Subcutaneous abdominal adipose tissue (tissue), 5 donors: ENCODE data around the gene CPD.
"Not testable (repeated sequence)": the region's sequence is repeated elsewhere in the genome, so short reads cannot be mapped to it uniquely, and the experiment has no call there.

Source experiments
- H3K27ac ChIP-seq: one replicate; pipeline ENCODE4 v1.7.0; 2013; ENCODE audit warnings: low read depth, mild to moderate bottlenecking, inconsistent platforms, low read length, moderate library complexity
- H3K27me3 ChIP-seq, 5 donors: one replicate each; pipeline ENCODE4 v1.7.0; 2013; ENCODE audit warnings: low read length in 5 of 5, inconsistent platforms in 1 of 5; ENCODE audit not compliant: control insufficient read depth in 5 of 5, insufficient read depth in 4 of 5
- H3K36me3 ChIP-seq, 5 donors: one replicate each; pipeline ENCODE4 v1.7.0; 2013; ENCODE audit warnings: low read length in 5 of 5; ENCODE audit not compliant: control insufficient read depth in 5 of 5, insufficient read depth in 5 of 5
- H3K4me1 ChIP-seq, 5 donors: one replicate each; pipeline ENCODE4 v1.7.0; 2013; ENCODE audit warnings: low read length in 5 of 5, mild to moderate bottlenecking in 3 of 5, moderate library complexity in 1 of 5; ENCODE audit not compliant: control insufficient read depth in 5 of 5, insufficient read depth in 5 of 5
- H3K4me3 ChIP-seq, 5 donors: one replicate each; pipeline ENCODE4 v1.7.0; 2013; ENCODE audit warnings: low read length in 5 of 5, low read depth in 1 of 5
- H3K9ac ChIP-seq, 5 donors: one replicate each; pipeline ENCODE4 v1.7.0; 2013; ENCODE audit warnings: low read length in 5 of 5, mild to moderate bottlenecking in 4 of 5, moderate library complexity in 3 of 5
- H3K9me3 ChIP-seq, 5 donors: one replicate each; pipeline ENCODE4 v1.7.0; 2013; ENCODE audit warnings: low read length in 5 of 5; ENCODE audit not compliant: control insufficient read depth in 5 of 5
- donor health status: healthy.
- donor health status: healthy.
- donor health status: healthy.
- donor health status: healthy.
- donor health status: healthy.

Gene CPD

GRCh38 chr17:30421592-30421991, 42.9 kb downstream of the CPD start:
- Histone ChIP-seq H3K4me3 (no peak overlapping the region), H3K4me1 (no peaks in the 10 kb centered on the region)

GRCh38 chr17:30422171-30422570, 43.4 kb downstream of the CPD start:
- no peak overlapping the region for H3K9ac ChIP-seq
- H3K27ac ChIP-seq = no peak overlapping the region
- peaks cover 16 to 46% (median 29%) of the 10 kb centered on the region in 5 donors for H3K36me3 ChIP-seq
- no peaks in the 10 kb centered on the region for H3K4me1 ChIP-seq
- H3K4me3 ChIP-seq = no peak overlapping the region
- no peaks in the 10 kb centered on the region for H3K9me3 ChIP-seq
- no peaks in the 10 kb centered on the region for H3K27me3 ChIP-seq

More at GRCh38 chr17:30421592-30421991, 42.9 kb downstream of the CPD start:
- H3K9ac ChIP-seq = no peak overlapping the region
- no peaks in the 10 kb centered on the region for H3K9me3 ChIP-seq
- no peak overlapping the region for H3K27ac ChIP-seq
- H3K27me3 ChIP-seq = no peaks in the 10 kb centered on the region
- peaks cover 16 to 44% (median 28%) of the 10 kb centered on the region in 5 donors for H3K36me3 ChIP-seq

- no peak overlapping the region for H3K4me3 ChIP-seq
- peaks cover 23 to 52% (median 40%) of the 10 kb centered on the region in 5 donors for H3K36me3 ChIP-seq
- H3K4me1 ChIP-seq = peaks cover 0 to 5% (median 0%) of the 10 kb centered on the region in 5 donors
- no peak overlapping the region for H3K9ac ChIP-seq
- no peaks in the 10 kb centered on the region for H3K27me3 ChIP-seq
- H3K27ac ChIP-seq = no peak overlapping the region
- no peaks in the 10 kb centered on the region for H3K9me3 ChIP-seq
Observed at GRCh38 chr17:30424471-30424870, 45.7 kb downstream of the CPD start.

- Histone ChIP-seq H3K36me3 (peaks cover 21 to 49% (median 34%) of the 10 kb centered on the region in 5 donors), H3K27ac (no peak overlapping the region), H3K27me3 (no peaks in the 10 kb centered on the region), H3K9ac (no peak overlapping the region), H3K9me3 (no peaks in the 10 kb centered on the region), H3K4me3 (no peak overlapping the region), H3K4me1 (peaks cover 0 to 5% (median 0%) of the 10 kb centered on the region in 5 donors)
Observed at GRCh38 chr17:30426292-30426691, 47.6 kb downstream of the CPD start.

GRCh38 chr17:30427611-30428010, 48.9 kb downstream of the CPD start:
- H3K27ac ChIP-seq = no peak overlapping the region
- H3K9me3 ChIP-seq = no peaks in the 10 kb centered on the region
- H3K36me3 ChIP-seq = peaks cover 22 to 43% (median 31%) of the 10 kb centered on the region in 5 donors

GRCh38 chr17:30429155-30429554, 50.4 kb downstream of the CPD start:
- H3K36me3 ChIP-seq = peaks cover 15 to 41% (median 22%) of the 10 kb centered on the region in 5 donors
- H3K9ac ChIP-seq = no peak overlapping the region
- no peak overlapping the region for H3K27ac ChIP-seq
- no peaks in the 10 kb centered on the region for H3K27me3 ChIP-seq
- peaks cover 0 to 12% (median 4%) of the 10 kb centered on the region in 5 donors for H3K4me1 ChIP-seq
- H3K4me3 ChIP-seq = no peak overlapping the region
- H3K9me3 ChIP-seq = no peaks in the 10 kb centered on the region

More at GRCh38 chr17:30427611-30428010, 48.9 kb downstream of the CPD start:
- H3K9ac ChIP-seq = no peak overlapping the region
- H3K27me3 ChIP-seq = no peaks in the 10 kb centered on the region
- no peak overlapping the region for H3K4me3 ChIP-seq
- peaks cover 0 to 5% (median 0%) of the 10 kb centered on the region in 5 donors for H3K4me1 ChIP-seq

GRCh38 chr17:30433514-30433913, 54.8 kb downstream of the CPD start:
- H3K27ac ChIP-seq = no peak overlapping the region
- H3K27me3 ChIP-seq = no peaks in the 10 kb centered on the region
- peaks cover 7 to 26% (median 15%) of the 10 kb centered on the region in 5 donors for H3K36me3 ChIP-seq
- H3K4me3 ChIP-seq = no peak overlapping the region
- peaks cover 0 to 12% (median 4%) of the 10 kb centered on the region in 5 donors for H3K4me1 ChIP-seq
- no peaks in the 10 kb centered on the region for H3K9me3 ChIP-seq
- no peak overlapping the region for H3K9ac ChIP-seq

GRCh38 chr17:30436729-30437128, 58.0 kb downstream of the CPD start:
- Histone ChIP-seq H3K4me1 (peaks cover 0 to 8% (median 4%) of the 10 kb centered on the region in 5 donors), H3K36me3 (peaks cover 7 to 26% (median 13%) of the 10 kb centered on the region in 5 donors), H3K9ac (no peak overlapping the region)

GRCh38 chr17:30443721-30444120, 65.0 kb downstream of the CPD start:
- Histone ChIP-seq H3K9ac (no peak overlapping the region), H3K36me3 (peaks cover 10 to 20% (median 18%) of the 10 kb centered on the region in 5 donors), H3K4me1 (no peaks in the 10 kb centered on the region), H3K27ac (no peak overlapping the region), H3K4me3 (no peak overlapping the region), H3K9me3 (no peaks in the 10 kb centered on the region), H3K27me3 (no peaks in the 10 kb centered on the region)

More at GRCh38 chr17:30436729-30437128, 58.0 kb downstream of the CPD start:
- Histone ChIP-seq H3K4me3 (no peak overlapping the region), H3K27ac (no peak overlapping the region), H3K9me3 (no peaks in the 10 kb centered on the region), H3K27me3 (no peaks in the 10 kb centered on the region)

- not testable (repeated sequence) for H3K27me3 ChIP-seq, H3K4me3 ChIP-seq, H3K27ac ChIP-seq, H3K9me3 ChIP-seq, H3K9ac ChIP-seq
- Histone ChIP-seq H3K4me1 (peaks cover 0 to 17% (median 4%) of the 10 kb centered on the region in 5 donors), H3K36me3 (peaks cover 12 to 25% (median 21%) of the 10 kb centered on the region in 5 donors)
Observed at GRCh38 chr17:30446640-30447039, 67.9 kb downstream of the CPD start.
